HG03565 (cell line): ENCODE measurements around the gene KMT5C.

Experiments
- ATAC-seq: cut with Tn5 transposase; IDR thresholded peaks from one replicate; pipeline ENCODE4 v1.9.1; 2021; ENCODE audit warnings: mild to moderate bottlenecking, moderate library complexity; ENCODE audit not compliant: unreplicated experiment

KMT5C gene

DNA sequence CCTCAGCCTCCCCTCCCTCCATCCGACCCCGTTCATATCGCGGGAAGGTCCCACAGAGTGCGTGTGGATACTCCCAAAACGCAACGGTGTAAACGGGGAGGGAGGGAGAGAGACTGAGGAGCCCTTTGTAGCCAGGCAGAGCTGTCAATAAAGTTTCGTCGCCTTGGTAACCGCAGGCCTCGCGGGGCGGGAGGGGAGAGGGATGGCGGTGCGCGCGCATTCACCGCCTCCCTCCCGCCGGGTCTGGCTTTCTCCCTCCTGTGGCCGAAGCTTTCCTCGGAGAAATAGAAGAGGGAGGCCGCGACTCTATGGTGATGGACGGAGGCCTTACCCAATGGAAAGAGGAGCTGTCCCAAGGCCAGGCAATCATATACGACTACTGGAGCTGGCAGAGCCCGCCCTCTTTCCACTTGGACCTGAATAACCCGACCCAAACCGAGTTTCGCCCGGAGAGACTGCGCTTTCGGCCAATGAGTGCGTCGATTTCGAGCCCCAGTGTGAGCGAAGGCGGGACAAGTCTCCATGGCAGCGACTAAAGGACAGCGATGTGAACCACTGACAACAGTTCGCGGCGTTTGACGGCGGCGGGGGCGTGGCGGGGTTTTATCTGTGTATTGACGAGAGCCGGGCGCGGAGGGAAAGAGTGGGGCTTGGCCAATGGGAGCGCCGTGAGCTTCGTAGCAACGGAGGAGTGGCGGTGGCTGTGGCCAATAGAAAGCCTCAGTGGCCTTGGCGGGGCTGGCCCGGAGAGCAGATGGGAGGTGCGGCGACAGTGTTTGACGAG, at the start of gene KMT5C:
Gene KMT5C, plus strand, starts transcription at position 772 of the 784 bp plus-strand sequence. CDS start 2,061 bp downstream, outside the sequence.
- ATAC-seq, result peak; percentile 77

DNA sequence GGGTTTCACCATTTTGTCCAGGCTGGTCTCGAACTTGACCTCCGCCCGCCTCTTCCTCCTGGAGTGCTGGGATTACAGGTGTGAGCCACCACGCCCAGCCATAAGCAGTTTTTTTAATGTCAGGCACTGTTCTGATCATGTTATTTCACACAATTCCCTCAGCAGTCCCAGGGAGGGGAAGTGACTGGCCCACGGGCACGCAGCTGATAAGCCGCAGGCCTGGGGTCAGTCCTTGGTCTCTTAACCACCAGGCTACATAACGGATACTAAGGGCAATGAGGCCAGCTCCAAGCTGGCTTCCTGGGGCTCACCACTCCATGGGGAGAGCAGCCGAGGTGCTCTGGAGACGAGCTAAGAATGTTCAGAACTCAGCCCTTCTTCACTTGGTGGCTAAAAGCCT, 42.4 kb upstream of the KMT5C start:
- no peak for ATAC-seq

DNA sequence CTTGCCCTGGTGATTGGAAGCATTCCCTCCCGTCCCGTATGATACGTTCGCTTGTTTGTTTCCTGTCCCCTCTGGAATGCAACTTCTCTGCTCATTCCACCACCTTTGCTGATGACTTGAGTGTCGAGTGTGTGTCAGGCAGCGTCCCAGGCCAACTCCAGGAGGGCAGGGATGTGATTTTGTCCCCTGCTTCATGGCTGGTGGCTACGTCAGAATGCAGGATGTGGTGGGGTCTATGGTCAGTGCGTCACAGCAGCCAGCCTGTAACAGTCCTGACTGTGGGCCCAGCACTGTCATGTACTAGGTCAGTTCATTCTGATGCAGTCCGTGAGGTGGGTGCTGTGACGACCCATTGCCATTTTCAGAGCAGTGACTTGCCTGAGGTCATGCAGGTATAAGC, 39.7 kb upstream of the KMT5C start:
- ATAC-seq, result no peak

DNA sequence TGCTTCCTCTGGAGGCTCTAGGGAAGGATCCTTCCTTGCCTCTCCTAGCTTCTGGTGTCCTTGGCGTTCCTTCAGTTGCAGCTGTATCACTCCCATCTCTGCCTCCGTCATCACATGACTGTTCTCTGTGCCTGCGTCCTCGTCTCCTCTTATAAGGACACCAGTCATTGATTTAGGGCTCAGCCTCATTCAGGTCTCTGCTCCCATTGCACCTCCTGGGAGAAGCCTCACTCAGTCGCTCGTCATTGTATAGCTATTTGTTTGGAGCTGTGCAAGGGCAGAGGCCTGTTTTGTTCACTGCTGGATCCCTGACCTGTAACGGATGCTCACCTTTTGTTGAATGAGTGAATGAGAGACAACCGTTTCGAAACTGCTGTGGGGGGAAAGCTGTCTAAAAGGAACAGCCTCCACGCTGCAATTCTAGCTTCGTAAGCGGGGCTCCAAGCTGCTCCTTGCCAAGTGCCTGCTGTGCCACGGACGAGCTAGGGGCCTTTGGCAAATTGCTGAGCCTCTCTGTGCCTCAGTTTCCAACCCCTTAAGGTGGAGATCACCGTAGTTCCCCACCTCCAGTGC, 38.7 kb upstream of the KMT5C start:
- ATAC-seq, result no peak

DNA sequence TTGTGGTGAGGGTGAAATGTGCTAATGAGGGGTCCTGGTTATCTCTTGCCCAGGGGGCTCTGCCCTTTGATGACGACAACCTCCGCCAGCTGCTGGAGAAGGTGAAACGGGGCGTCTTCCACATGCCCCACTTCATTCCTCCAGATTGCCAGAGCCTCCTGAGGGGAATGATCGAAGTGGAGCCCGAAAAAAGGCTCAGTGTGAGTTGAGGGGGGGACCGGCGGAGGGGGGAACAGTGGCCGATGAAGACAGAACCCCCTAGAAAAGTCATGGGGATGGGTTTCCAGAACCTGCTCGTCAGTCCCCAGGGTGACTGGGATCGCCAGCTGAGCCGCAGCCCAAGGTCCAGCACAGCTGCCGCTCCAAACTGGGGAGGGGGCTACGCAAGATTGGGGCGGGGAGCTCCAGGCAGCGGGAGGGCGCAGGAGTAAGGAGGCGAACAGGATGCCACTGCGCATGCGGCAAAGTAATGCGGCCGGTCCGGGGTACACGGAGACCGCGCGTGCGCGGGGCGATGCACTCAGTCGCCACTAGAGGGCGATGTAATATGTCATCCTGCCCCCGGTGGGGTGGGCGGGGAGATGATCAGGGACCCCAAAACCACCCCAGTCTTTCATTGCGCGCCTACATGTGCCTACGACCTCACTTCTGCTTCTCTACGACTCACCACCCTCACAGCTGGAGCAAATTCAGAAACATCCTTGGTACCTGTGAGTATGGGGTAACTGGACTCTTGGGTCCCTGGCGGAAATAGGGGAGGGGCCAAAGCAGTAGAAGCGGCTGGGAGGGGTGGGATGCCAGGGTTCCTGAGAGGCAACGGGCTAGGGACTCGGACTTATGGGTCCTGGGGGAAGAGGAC, 38.0 kb upstream of the KMT5C start:
- peak; percentile 65 for ATAC-seq

DNA sequence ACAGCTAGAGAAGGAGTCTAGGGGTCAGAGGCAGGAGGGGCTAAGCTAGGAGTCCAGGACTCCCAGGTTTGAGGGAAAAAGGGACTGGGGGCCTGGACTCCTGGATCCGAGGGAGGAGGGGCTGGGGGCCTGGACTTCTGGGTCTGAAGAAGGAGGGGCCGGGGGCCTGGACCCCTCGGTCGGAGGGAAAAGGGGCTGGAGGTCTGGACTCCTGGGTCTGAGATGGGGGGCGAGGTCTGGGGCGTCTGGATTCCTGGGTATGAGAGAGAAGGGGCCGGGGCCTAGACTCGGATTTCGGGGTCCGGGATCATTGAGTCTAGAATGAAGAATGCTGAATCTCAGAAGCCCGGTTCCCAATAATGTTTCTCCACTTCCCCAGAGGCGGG, 37.4 kb upstream of the KMT5C start:
- ATAC-seq, result no peak

DNA sequence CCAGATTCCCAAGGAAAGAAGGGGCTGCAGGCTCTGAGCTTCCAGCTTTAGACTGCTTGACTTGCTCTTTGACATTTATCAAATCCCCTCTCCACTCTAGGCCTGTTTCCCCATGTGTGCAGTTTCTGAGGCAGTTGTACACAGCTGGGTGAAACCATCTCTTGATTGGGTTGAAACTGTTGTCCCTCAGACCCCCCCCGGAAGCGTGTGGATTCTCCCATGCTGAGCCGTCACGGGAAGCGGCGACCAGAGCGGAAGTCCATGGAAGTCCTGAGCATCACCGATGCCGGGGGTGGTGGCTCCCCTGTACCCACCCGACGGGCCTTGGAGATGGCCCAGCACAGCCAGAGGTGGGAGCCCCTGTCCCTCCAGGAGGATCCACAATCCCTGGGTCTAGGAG, 36.2 kb upstream of the KMT5C start:
- no peak for ATAC-seq

DNA sequence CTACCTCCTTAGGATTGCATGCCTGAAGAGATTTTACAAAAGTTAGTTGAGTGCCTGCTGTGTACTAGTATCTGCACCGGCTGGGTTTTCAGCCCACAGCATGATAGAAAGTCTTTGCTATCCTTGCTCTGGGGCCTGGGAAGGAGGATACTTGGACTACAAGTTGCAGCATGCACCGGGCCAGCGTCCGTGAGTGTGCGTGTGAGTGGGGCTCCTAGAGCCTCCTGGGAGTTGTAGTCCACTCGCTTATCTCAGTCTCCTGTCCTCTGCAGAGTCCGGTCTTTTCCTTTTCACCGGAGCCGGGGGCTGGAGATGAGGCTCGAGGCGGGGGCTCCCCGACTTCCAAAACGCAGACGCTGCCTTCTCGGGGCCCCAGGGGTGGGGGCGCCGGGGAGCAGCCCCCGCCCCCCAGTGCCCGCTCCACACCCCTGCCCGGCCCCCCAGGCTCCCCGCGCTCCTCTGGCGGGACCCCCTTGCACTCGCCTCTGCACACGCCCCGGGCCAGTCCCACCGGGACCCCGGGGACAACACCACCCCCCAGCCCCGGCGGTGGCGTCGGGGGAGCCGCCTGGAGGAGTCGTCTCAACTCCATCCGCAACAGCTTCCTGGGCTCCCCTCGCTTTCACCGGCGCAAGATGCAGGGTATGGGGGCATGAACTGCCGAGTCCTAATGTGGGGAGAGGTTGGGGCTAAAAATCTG, 35.2 kb upstream of the KMT5C start:
- no peak for ATAC-seq

DNA sequence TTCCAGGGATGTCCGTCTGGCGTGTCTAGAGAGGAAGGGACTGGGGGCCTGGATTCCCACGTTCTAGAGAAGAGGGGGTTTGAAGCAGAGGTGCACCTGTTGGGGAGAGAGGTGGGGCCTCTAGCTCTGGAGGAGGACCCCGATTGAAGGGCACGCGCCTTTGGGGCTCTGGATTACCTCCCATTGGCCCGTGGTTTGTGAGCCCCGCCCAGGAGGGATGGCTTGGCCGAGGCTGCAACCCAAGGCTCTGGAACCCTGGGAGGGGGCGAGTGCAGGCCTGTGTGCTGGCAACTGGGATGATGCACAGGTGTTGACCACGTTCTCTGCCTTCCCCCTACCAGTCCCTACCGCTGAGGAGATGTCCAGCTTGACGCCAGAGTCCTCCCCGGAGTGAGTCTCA, 34.7 kb upstream of the KMT5C start:
- no peak for ATAC-seq

DNA sequence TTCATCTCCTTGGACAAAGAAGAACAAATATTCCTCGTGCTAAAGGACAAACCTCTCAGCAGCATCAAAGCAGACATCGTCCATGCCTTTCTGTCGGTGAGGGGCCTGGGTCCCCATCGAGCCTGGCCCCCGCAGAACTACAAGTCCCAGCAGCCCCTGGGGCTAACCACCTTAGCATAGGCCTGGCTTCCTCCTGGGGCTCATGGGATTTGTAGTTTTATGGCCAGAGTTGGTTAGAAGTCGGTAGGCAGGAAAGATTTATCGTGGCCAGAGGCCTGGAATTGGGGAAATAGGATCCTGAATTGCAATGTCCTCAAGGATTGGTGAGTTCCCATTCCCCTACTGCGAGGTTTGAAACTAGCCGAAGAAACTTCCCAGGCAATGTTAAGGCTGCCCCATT, 34.2 kb upstream of the KMT5C start:
- no peak for ATAC-seq

DNA sequence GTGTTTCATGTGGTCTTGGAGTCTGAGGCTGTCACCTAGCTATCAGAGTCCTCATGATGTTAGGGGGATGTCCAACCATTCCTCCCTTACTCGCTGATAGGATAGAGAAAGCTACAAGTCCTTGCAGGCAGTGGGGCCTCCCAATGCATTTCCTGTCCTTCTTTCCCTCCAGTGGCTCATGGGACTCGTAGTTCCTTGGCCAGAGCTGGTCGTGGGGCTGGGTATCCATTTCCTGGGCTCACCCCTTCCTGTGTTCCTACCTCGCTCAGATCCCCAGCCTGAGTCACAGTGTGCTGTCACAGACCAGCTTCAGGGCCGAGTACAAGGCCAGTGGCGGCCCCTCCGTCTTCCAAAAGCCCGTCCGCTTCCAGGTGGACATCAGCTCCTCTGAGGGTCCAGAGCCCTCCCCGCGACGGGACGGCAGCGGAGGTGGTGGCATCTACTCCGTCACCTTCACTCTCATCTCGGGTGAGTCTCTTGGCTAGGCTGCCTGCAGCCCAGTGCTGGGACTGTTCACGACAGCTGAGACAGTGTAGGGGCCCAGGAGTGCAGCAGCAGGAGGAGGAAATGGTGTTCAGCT, 33.6 kb upstream of the KMT5C start:
- ATAC-seq, result no peak

DNA sequence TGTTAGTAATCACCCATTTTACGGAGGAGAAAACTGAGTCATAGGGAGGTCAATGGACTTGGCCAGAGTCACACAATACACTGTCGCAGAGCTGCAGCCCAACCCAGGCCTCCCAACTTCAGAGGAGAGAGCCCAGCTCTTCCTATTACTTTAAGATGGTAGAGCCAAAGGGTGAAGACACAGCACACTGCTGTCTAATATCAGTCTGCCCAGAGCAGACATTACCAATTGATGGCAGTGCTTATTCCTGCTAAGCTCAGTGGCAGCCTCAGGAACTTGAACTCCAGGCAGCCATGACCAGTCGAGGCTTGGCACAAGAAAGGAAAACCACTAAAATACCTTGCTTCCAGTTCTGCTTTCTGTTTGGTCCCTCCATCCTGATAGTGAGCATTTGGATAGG, 33.0 kb upstream of the KMT5C start:
- no peak for ATAC-seq

DNA sequence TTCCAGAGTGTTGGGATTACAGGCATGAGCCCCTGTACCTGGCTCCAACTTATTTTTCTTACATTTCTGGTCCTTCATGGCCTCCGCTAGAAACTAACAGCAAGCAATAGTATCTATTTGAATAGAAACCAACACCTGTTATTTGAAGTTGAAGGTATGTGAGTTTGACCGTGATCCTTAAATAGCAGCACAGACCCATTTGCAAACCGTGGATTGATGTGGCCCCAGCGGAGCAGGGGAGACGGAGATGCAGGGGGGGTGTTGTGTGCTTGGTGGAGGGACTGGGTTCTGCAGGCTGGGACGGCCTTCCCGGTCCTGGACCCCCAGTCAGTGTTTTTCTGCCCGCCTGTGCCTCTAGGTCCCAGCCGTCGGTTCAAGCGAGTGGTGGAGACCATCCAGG, 31.4 kb upstream of the KMT5C start:
- no peak for ATAC-seq

DNA sequence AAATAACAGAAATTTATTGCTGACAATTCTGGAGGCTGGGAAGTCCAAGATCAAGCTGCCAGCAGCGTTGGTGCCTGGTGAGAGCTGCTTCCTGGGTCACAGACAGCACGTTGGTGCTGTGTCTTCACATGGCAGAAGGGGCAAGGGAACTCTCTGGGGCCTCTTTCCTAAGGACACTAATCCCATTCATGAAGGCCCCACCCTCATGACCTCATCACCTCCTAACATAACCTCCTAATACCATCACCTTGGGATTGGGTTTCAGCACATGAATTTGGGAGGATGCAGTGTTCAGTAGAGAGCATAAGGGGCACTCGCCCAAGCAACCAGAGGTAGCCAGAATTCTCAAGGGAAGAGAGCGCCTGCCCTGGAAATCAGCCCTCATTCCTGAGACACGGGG, 30.2 kb upstream of the KMT5C start:
- ATAC-seq, result no peak

DNA sequence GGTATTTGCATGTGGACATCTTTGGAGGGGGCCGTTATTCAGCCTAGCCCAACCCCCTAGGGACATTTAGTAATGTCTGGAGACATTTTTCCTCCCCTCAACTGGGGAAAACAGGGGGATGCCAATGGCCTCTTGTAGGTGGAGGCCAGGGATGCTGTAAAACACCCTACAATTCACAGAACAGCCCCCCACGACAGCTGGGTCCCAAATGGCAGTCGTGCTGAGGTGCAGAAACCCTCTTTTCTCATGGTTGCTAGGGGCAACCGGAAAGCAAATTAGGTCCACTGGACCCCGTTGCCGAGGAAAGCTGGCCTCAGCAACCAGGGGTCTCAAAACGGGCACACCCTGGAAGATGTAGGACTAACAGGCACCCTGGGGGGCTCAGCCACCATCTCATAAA, 29.2 kb upstream of the KMT5C start:
- ATAC-seq, result no peak

DNA sequence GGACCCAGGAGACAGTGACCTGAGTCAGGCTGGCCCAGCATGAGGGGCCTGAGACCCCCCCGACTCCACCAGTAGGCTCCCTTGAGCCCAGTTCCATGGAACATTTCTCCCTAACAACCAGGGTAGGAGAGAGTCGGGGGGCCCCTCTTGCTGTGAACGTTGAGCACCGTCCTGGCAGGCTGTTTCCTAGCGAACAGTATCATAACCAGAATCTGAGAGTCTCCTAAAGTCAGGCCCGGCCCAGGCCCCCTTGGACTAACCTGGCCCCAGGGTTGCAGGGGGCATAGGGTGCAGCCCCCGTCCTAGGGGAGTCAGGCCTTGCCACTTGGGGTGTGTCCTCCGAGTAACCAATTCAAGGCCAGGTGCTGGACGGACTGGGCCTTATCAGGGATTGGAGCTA, 28.3 kb upstream of the KMT5C start:
- no peak for ATAC-seq

DNA sequence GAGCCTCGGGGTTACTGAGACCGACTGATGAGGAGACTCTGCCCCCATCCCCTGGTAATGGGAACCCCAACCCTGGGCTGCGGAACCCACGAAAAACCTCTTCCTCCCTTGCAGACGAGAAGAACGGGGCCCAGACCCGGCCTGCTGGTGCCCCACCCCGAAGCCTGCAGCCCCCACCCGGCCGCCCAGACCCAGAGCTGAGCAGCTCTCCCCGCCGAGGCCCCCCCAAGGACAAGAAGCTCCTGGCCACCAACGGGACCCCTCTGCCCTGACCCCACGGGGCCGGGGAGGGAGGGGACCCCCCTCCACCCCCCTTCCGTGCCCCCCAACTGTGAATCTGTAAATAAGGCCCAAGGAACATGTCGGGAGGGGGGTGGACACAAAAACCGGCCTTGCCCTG, 27.9 kb upstream of the KMT5C start:
- ATAC-seq, result no peak

DNA sequence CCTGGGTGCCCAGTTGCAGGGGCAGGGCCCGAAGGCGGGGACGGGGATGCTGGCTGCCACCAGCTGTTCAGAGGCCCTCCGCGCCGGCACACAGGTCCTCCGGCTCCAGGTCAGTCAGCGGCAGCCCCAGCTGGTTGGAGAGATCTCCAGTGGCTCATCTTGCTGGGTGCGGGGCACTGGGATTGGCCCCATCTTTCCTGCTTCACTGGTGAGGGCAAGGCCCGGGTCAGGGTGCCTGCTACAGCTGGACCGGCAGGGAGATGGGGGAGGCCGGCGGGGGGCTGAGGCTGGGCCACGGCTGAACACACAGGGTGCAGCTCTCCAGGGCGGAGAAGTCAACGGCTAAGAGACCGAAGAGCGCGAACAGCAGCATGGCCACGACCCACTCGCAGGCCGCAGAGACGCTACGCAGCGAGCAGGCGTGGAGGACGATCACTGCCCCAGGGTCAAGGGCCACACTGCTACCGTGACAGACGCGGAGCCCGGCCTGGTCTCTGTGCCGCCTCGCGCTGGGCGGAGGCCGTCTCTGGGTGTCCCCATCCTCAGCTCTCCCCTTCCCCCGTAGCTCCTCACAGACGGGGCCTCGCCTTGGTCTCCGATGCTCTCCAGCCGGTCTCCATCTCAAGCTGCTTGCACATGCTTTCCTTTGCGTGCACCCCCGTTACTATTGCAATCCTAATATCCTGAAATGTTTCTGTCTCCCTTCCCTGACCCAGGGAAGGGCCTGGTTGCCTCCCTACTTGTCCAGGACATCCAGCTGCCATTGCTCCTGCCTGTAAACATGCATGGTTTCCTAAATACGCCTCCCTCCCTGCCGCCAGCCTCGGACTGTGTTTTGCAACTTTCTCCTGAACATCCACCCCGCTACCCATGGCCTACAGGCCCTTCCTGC, 26.8 kb upstream of the KMT5C start:
- ATAC-seq, result no peak

DNA sequence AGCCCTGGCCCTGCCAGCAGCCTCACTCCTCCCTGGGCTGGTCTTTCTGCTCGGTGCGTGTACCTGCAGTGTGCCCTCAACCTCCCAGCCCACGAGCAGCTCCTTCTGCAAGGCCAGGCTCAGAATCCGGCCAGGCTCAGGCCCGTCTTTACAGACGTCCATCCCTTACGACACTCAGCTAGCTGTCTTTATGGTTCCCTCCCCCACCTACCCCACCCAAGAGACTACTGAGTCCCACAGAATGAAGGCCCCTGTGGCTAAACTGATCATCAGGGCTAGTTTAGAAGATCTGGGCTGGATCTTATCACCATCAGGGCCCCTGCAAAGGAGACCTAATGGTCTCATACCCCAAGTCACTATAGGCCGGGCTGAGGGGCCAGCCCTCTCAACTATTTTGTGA, 25.3 kb upstream of the KMT5C start:
- ATAC-seq, result no peak

DNA sequence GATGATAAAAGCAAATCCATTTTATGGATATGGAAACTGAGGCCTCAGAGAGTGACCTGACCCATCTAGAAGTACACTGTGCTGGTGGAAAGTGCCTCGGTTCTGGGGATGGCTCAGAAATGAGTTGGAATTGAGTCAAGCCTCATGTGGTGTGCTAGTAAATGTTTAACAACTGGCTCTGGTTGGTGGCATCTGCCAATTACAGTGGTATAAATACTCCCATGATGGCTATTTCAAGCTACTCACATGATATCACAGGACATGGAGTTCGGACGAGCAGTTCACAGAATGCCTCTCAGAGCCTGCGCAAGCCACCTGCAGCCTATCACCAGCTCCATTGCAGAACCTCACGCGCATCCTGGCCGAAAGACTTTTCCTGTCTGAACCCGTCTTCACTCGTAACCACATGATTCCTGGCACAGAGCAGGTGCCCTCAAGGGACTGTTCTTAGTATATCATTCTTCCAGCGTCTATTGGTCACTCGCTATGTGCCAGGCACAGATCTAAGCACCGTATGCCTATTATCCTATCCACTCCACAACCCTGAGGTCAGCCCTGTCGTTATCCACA, 23.6 kb upstream of the KMT5C start:
- ATAC-seq, result no peak
